Transverse colon (tissue), 4 donors: ENCODE results near the gene MAN2B1. TPM values are rescaled to one million over a fixed set of nuclear protein-coding genes. Genes with fewer than 3 reads are reported as not detected.
"Not testable (repeated sequence)": the region's sequence is repeated elsewhere in the genome, so short reads cannot be mapped to it uniquely, and the experiment has no call there.

Source experiments
- DNase-seq: peaks from one replicate; pipeline ENCODE4 v3.0.0-alpha.2; 2019
- H3K27ac ChIP-seq, 4 donors: fragments of 200-600 bp; sonication (generic); 2 replicates each; pipeline ENCODE4 v1.5.1; 2016 to 2018; ENCODE audit warnings: inconsistent platforms in 4 of 4
- H3K27me3 ChIP-seq: fragments of 200-600 bp; sonication (generic); 2 replicates; pipeline ENCODE4 v1.5.1; 2017; ENCODE audit warnings: inconsistent platforms
- H3K36me3 ChIP-seq, 4 donors: fragments of 200-600 bp; sonication (generic); 2 replicates each; pipeline ENCODE4 v1.5.1; 2017 to 2019; ENCODE audit warnings: inconsistent platforms in 4 of 4
- H3K4me1 ChIP-seq, 4 donors: fragments of 200-600 bp; sonication (generic); 2 replicates each; pipeline ENCODE4 v1.5.1; 2017 to 2020; ENCODE audit warnings: inconsistent platforms in 4 of 4
- H3K4me3 ChIP-seq, 4 donors: fragments of 200-600 bp; sonication (generic); 1 replicate in 1 of 4; 2 replicates in 3 of 4; pipeline versions ENCODE4 v1.5.1 to v1.6.1; 2017 to 2019; ENCODE audit warnings: inconsistent platforms in 4 of 4
- H3K9me3 ChIP-seq, 2 donors: fragments of 200-600 bp; sonication (generic); 2 replicates each; pipeline ENCODE4 v1.5.1; 2017 to 2019; ENCODE audit warnings: inconsistent platforms in 2 of 2
- EP300 ChIP-seq: sonication (generic); formaldehyde crosslinking; IDR thresholded peaks from one replicate; pipeline ENCODE4 v1.6.1; 2017; ENCODE audit warnings: antibody characterized with exemption, low read depth
- POLR2A ChIP-seq: fragments of 450-650 bp; IDR thresholded peaks from one replicate; pipeline ENCODE4 v1.6.1; 2016; ENCODE audit warnings: antibody characterized with exemption, mild to moderate bottlenecking, moderate library complexity
- POLR2AphosphoS5 ChIP-seq, 3 donors: sonication (generic); formaldehyde crosslinking; IDR thresholded peaks; one replicate each; pipeline ENCODE4 v1.6.1; 2016; ENCODE audit warnings: antibody characterized with exemption in 3 of 3
- WGBS, 2 donors: methylation state at CpG; one replicate each; pipeline ENCODE4 v1.1.5; 2018; ENCODE audit warnings: low coverage in 1 of 2; 5-methylcytosine and 5-hydroxymethylcytosine counted together
- in situ Hi-C, 4 donors: fragments of 200-750 bp; cut with MboI; loops; one replicate each; pipeline versions ENCODE4 v1.15.0 to v1.15.1; 2017; ENCODE audit warnings: low sequenced_read_pairs in 3 of 4, low pct_ligation_motif_present in 1 of 4, low pct_unique_long_range_greater_than_20kb in 1 of 4
- intact Hi-C: fragments of 100-400 bp; cut with DNase I; formaldehyde crosslinking; loops from one replicate; pipeline ENCODE4 v1.15.1; 2023; ENCODE audit warnings: low total_unique reads
- total RNA-seq, 4 donors: library from RNA; depleted of rRNA; stranded (reverse); fragments of >200 nt; gene quantifications; one replicate each; pipeline ENCODE4 v1.1.0, GENCODE V29; 2016
- TF ChIP-seq, protein P1 (sequence below), 5 experiments: fragments of 200-600 bp in 3 of 5; fragments of 450-650 bp in 2 of 5; sonication (generic) in 3 of 5; IDR thresholded peaks; 1 replicate in 2 of 5; 2 replicates in 3 of 5; pipeline ENCODE4 v1.5.1; 2016 to 2017; ENCODE audit warnings: antibody characterized with exemption in 5 of 5, inconsistent platforms in 3 of 5, mild to moderate bottlenecking in 2 of 5, moderate library complexity in 1 of 5

MAN2B1 gene
- 100 to 1,000 TPM in 1 of 4 donors, 10 to 100 TPM in 3; 52.4 to 272 (median 70.1) TPM for total RNA-seq

DNA sequence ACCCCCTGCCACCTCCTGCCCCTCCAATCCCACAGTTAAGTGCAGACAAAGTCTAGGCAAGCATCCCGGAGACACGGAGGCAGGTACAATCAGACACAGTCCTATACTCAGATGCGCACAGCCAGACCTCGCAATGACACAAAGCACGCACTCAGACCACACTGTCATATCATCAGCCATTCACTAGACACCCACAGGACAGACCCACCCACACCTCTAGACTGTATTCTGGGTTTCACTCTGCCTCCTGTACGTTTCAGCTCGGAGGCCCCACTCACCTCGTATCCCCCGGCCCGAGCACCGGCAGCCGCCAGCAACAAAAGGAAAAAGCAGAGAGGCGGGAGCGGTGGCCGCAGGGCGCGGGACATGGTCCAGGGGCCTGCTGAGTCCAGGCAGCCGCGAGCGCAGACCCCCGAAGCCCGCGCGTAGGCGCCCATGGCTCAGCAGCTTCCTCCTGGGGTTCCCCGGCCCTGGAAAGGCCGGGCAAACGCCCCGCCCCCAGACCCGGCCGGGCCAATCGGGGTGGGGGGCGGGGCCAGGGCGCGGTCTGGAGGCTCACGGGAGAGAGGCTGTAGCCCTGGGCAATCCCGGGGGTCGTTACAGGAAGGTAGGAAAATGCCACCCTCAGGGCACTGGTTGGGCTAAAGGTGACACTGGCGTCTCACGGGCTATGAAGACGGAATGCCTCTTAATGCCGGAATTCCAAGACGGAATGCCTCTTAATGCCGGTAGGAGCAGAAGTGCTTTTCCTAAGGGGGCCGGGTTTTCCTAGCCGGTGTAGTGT, at the start of gene MAN2B1, which contains the start of gene WDR83:
Gene MAN2B1 (minus strand): TSS at position 478 of the 784 bp plus-strand sequence. CDS start 41 bp downstream, at position 437.
Gene WDR83 (plus strand): TSS at position 543 of the 784 bp plus-strand sequence. CDS start 2,984 bp downstream, outside the sequence.
- intact Hi-C loops: no loop called here
- H3K4me3 ChIP-seq: peak within 1 kb of the TSS; percentile 69 to 98 (median 80)
- H3K4me1 ChIP-seq: peaks cover 19 to 45% (median 35%) of the 10 kb centered on the region in 4 donors
- TF ChIP-seq EP300: no peak
- TF ChIP-seq, protein P1, sequence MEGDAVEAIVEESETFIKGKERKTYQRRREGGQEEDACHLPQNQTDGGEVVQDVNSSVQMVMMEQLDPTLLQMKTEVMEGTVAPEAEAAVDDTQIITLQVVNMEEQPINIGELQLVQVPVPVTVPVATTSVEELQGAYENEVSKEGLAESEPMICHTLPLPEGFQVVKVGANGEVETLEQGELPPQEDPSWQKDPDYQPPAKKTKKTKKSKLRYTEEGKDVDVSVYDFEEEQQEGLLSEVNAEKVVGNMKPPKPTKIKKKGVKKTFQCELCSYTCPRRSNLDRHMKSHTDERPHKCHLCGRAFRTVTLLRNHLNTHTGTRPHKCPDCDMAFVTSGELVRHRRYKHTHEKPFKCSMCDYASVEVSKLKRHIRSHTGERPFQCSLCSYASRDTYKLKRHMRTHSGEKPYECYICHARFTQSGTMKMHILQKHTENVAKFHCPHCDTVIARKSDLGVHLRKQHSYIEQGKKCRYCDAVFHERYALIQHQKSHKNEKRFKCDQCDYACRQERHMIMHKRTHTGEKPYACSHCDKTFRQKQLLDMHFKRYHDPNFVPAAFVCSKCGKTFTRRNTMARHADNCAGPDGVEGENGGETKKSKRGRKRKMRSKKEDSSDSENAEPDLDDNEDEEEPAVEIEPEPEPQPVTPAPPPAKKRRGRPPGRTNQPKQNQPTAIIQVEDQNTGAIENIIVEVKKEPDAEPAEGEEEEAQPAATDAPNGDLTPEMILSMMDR (IDR thresholded peaks at IDR 0.05): no peak
- TF ChIP-seq POLR2AphosphoS5 (IDR thresholded peaks at IDR 0.05): peak in 2 of 3 donors; percentile 45 to 56
- peak; percentile 37 for TF ChIP-seq POLR2A
- peaks cover 0 to 10% (median 0%) of the 10 kb centered on the region in 4 donors for H3K36me3 ChIP-seq
- no peaks in the 10 kb centered on the region for H3K27me3 ChIP-seq
- in situ Hi-C loops: no loop called here
- H3K27ac ChIP-seq: peak within 1 kb of the TSS; percentile 78 to 87 (median 83)
- DNase-seq: peak; percentile 83
- WGBS, 2 donors: 1% methylated on average over 29 of the region's 46 CpGs; no CpG with 5 or more reads in 1 of the 2 donors
- H3K9me3 ChIP-seq: no peaks in the 10 kb centered on the region

DNA sequence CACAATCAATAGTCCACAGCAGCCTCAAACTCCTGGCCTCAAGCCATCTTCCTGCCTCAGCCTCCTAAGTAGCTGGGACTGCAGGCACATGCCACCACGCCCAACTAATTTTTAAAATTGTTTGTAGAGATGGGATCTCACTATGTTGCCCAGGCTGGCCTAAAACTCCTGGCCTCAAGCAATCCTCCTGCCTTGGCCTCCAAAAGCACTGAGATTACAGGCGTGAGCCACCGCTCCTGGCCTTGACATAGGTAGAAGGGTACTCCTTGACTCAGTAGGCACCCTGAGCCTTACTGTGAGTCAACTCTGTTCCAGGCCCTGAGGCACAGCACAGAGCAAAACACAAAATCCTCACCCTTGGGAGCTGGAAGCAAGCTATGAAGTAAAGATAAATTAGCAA, 49.4 kb upstream of the MAN2B1 start:
- H3K9me3 ChIP-seq: no peaks in the 10 kb centered on the region
- in situ Hi-C loops (no loop called here), intact Hi-C loops (no loop called here)
- no peak for DNase-seq
- H3K27me3 ChIP-seq: no peaks in the 10 kb centered on the region
- H3K36me3 ChIP-seq: peaks cover 0 to 37% (median 19%) of the 10 kb centered on the region in 4 donors
- H3K4me1 ChIP-seq: peaks cover 7 to 19% (median 9%) of the 10 kb centered on the region in 4 donors
- no peak overlapping the region for H3K4me3 ChIP-seq
- H3K27ac ChIP-seq: no peak overlapping the region
- no peak for TF ChIP-seq POLR2AphosphoS5 (IDR thresholded peaks at IDR 0.05)
- TF ChIP-seq, protein P1 (IDR thresholded peaks at IDR 0.05): no peak
- no peak for TF ChIP-seq EP300
- no peak for TF ChIP-seq POLR2A
- WGBS, 2 donors: 90 to 100% methylated on average over 2 to 3 of the region's 3 CpGs

- TF ChIP-seq, protein P1 (IDR thresholded peaks at IDR 0.05): no peak
- peaks cover 0 to 45% (median 23%) of the 10 kb centered on the region in 4 donors for H3K36me3 ChIP-seq
- no peaks in the 10 kb centered on the region for H3K27me3 ChIP-seq
- H3K27ac ChIP-seq: no peak overlapping the region
- intact Hi-C loops: no loop called here
- no peak for DNase-seq
- H3K4me1 ChIP-seq: peaks cover 0 to 11% (median 2%) of the 10 kb centered on the region in 4 donors
- 98% methylated on average over 13 of the region's 15 CpGs; no CpG with 5 or more reads in 1 of the 2 donors for WGBS, 2 donors
- no peaks in the 10 kb centered on the region for H3K9me3 ChIP-seq
- H3K4me3 ChIP-seq: no peak overlapping the region
- in situ Hi-C loops: no loop called here
These were observed 48.6 kb upstream of the MAN2B1 start for GRCh38 chr19:12715102-12715501.

GRCh38 chr19:12713304-12713703, 46.8 kb upstream of the MAN2B1 start:
- H3K27ac ChIP-seq, DNase-seq, in situ Hi-C loops, H3K4me3 ChIP-seq, H3K9me3 ChIP-seq, H3K4me1 ChIP-seq, H3K27me3 ChIP-seq, intact Hi-C loops: not testable (repeated sequence)
- WGBS, 2 donors: 89 to 93% methylated on average over 6 to 9 of the region's 9 CpGs
- peaks cover 0 to 58% (median 27%) of the 10 kb centered on the region in 4 donors for H3K36me3 ChIP-seq
